K562 (cell line): ENCODE measurements around the gene HERC3. TPM values are rescaled to one million over a fixed set of nuclear protein-coding genes. Genes with fewer than 3 reads are reported as not detected.

Source experiments
- CHD7 ChIP-seq: fragments of 200-600 bp; sonication (generic); IDR thresholded peaks from one replicate; pipeline ENCODE4 v1.6.1; 2012; ENCODE audit warnings: mild to moderate bottlenecking, low read depth, low read length, inconsistent platforms
- polyA plus RNA-seq, 8 experiments: library from polyadenylated mRNA; depleted of rRNA in 4 of 8; stranded (reverse) in 5 of 8; unstranded in 3 of 8; fragments of >200 nt; fragmentation: Nextera tagmentation in 2 of 8; fragmentation: Illumina TruSeq in 1 of 8; extraction: Ambion mirVana in 2 of 8; extraction: Trizol in 1 of 8; gene quantifications; 2 replicates each; pipeline versions ENCODE4 v1.2.1 to v1.2.3, GENCODE V29; 2011 to 2014; ENCODE audit warnings: inconsistent platforms in 1 of 8, missing spikeins in 1 of 8
- total RNA-seq, 7 experiments: library from RNA; depleted of rRNA in 6 of 7; stranded (reverse); fragments of >200 nt in 6 of 7; fragmentation: Illumina TruSeq in 2 of 7; extraction: Trizol in 2 of 7; gene quantifications; 2 replicates each; pipeline versions ENCODE4 v1.2.1 to v1.2.3, GENCODE V29; 2011 to 2021; ENCODE audit warnings: low replicate concordance in 1 of 7

The HERC3 gene
- total and polyA plus RNA-seq, 9 of the 15 experiments (the other 6 are each of a cell fraction or from before 2014, with no cell fraction given), result 1.8 to 13.1 (median 7.6) TPM

GRCh38 chr4:88750369-88750768, 158.1 kb downstream of the HERC3 start (continued):
- TF ChIP-seq CHD7, result no peak
- TF ChIP-seq, all 486 proteins: peak for 0
